NCI-H526 treated with DMSO at 0.1 percent for 48 hours (cell line): ENCODE measurements around the gene PPP2R2D.
"Not testable (repeated sequence)": the region's sequence is repeated elsewhere in the genome, so short reads cannot be mapped to it uniquely, and the experiment has no call there.

Source experiments
- DNase-seq: peaks from one replicate; lab custom pipeline; 2025; lab: John Stamatoyannopoulos, UW

PPP2R2D gene

DNA sequence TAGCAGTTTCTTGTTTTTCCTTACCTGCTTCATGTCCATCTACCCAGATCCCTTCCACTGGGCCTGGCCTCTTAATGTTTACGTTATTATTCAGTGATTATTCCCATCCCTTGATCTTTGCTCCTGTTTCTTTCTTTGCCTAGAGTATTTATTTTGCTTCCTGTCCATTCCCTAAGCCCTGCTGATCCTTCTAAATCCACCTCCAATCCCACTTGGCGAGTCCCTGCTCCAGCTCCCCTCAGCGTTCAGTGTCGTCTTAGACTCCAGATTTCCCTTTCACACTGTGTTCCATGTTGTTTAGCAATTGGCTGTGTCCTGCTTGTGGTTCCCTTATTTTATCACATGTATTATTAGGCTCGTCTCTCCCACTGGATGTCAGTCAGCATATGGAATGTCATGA, 7.3 kb downstream of the PPP2R2D start:
- DNase-seq, result no peak

DNA sequence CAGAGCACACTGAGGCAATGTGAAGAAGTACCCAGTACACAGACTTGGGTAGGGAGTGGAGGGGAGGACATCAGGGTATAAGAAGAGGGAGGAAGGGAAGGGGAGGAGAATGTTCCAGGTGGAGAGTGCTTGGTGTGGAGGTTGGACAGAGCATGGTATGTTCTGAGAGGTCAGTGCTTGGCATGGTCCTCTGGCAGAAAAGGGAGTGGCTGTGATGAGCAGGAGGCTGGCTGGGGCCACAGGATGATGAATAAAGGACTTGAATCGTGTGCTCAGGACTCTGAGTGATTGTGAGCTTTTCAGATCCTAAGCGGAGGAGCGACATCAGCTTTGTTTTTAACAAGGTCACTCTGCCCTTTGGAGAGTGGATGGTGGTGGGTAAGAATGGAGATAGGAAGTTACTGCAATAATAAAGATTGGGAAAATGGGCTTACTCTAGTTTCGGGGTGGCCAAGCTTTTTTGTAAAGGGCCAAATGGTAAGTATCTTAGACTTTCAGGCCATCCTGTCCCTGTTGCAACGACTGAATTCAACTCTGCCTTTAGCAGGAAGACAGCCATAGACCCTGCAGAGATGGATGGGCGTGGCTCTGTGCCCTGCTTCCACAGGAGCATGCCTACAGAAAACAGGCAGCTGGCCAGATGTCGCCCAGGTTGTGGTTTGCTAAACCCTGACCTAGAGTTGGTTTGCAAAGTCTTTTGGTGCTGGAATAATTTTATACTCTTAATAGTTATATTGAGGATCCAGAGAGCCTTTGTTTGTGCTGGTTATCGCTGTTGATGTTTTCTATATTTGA, 8.4 kb downstream of the PPP2R2D start:
- no peak for DNase-seq

DNA sequence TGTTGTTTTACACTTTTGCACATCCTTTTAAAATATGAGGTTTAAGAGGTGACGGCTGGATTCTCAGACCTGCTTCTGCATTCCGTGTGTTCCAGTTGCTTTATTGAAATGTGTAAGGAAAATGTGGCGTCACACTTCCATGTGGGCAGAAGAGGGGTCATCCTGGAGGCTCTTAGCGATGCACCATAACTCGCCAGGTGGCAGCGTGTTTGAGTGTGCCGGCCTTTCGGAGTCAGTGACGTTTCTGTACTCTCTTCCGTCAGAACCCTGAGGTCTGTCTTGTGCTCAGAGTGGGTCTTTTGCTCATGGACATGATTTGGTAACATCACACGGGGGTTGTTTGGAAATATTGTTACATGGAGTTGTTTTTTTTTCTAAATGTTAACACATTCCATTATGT, 9.1 kb downstream of the PPP2R2D start:
- DNase-seq, result no peak

- DNase-seq, result no peak
Observed at GRCh38 chr10:131910663-131911314, 10.0 kb downstream of the PPP2R2D start.

- DNase-seq, result no peak
Observed at GRCh38 chr10:131911451-131911850, 10.6 kb downstream of the PPP2R2D start.

- no peak for DNase-seq
Observed at GRCh38 chr10:131912620-131913019, 11.8 kb downstream of the PPP2R2D start.

DNA sequence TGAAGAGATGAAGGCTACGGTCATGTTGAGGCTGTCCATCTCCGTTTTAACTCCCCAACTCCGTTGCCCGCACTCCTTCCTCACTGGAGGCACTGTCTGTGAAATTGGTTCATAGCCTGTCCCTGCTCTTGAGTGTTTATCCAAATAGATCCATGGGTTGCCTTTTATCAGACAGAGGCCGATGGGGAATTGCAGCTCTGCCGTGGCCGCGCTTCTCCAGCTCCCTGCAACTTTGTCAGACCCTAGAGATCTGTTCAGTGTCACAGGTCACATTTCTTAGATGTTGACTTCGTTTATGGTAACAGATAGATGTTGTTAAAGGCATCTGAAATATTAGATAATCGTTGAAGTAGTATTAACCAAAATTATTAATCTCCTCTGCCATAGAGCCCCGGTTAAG, 14.7 kb downstream of the PPP2R2D start:
- DNase-seq, result no peak

DNA sequence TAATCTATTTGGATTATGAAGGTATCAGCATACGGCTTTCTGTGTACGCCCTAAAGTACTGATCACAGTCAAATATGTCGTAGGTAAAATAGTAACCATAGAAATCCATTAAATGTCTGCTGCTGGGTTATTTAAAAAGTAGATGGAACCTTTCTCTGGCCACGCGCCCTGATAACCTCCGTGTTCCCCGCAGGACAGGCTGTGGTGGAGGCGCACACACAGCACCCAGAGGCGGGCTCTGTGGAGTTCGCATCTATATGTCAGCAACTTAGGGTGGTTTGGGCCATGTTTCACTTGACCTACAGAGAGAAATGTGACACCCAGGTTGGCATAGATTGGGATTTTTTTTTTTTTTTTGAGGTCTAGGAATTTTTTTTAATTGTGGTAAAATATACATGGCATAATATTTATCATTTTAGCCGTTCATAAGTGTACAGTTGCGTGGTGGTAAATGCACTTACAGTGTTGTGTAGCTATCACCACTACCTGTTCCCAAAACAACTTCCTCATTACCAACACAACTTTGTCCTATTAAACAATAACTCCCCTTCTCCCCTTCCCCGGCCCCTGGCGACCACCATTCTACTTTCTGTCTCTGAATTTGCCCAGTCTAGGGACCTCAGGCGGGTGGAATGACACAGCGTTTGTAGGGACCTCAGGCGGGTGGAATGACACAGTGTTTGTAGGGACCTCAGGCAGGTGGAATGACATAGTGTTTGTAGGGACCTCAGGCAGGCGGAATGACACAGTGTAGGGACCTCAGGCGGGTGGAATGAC, 15.4 kb downstream of the PPP2R2D start:
- DNase-seq, result no peak

DNA sequence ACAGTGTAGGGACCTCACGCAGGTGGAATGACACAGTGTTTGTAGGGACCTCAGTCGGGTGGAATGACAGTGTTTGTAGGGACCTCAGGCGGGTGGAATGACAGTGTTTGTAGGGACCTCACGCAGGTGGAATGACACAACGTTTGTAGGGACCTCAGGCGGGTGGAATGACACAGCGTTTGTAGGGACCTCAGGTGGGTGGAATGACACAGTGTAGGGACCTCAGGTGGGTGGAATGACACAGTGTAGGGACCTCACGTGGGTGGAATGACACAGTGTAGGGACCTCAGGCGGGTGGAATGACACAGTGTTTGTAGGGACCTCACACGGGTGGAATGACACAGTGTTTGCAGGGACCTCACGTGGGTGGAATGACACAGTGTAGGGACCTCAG, 16.0 kb downstream of the PPP2R2D start:
- DNase-seq, result not testable (repeated sequence)

- not testable (repeated sequence) for DNase-seq
Observed at GRCh38 chr10:131917496-131917895, 16.7 kb downstream of the PPP2R2D start.

- DNase-seq, result not testable (repeated sequence)
Observed at GRCh38 chr10:131919461-131919860, 18.7 kb downstream of the PPP2R2D start.

DNA sequence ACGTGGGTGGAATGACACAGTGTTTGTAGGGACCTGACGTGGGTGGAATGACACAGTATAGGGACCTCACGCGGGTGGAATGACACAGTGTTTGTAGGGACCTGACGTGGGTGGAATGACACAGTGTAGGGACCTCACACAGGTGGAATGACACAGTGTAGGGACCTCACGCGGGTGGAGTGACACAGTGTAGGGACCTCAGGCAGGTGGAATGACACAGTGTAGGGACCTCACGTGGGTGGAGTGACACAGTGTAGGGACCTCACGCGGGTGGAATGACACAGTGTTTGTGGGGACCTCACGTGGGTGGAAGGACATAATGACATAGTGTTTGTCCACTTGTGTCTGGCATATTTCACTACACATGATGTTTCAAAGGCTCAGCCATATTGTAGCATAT, 19.3 kb downstream of the PPP2R2D start:
- DNase-seq, result no peak

GRCh38 chr10:131920693-131921092, 19.9 kb downstream of the PPP2R2D start:
- no peak for DNase-seq

- DNase-seq, result peak; percentile 94
Observed at GRCh38 chr10:131921184-131921583, 20.4 kb downstream of the PPP2R2D start.

DNA sequence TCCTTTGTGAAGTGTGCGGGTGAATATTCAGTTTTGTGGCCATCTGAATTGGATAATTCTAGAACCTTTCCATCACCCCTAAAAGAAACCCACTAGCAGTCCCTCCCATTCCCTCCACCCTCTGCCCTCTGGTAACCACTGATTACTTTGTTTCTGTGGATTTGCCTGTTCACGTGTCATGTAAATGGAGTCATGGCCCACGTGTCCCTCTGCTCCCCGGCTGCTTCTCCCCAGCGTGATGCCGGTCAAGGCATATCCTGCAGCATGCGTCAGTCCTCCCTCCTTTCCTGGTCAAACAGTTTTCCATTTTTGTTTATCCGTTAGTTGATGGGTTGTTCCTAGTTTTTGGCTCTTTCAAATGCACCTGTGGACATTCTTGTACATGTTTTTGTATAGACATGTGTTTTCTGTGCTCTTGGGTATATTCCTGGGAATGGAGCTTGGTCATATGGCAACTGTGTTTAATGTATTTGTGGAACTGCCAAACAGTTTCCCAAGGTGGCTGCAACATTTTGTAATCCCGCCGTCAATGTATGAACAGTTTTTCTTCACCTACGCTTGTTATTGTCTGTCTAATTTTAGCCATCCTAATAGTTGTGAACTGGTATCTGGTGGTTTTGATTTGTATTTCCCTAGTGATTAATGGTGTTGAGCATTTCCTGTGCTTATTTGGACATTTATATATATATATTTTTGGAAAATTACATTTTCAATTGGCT, 22.4 kb downstream of the PPP2R2D start:
- peak; percentile 56 for DNase-seq

DNA sequence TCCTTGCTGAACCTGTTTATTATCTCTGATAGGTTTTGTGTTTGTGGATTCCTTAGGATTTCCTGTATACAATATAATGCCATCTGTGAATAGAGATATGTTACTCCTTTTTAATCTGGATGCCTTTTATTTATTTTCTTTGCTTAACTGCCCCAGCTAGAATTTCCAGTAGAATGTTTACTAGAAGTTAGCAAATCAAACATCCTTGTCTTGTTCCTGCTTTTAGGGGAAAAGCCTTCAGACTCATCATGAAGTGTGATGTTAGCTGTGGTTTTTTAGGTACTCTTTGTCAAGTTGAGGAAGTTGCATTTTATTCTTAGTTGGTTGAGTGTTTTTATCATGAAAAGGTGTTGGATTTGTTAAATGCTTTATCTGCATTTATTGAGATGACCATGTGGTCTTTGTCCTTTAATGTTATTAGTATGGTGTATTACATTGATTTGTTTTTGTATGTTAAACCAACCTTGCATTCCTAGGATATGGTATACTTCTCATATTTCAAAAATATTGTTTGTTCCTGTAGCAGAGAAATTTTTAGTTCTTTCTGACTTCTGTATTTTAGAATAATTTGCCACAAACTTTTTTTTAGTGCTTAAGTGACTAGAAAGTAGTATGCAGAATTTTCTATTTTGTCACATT, 24.3 kb downstream of the PPP2R2D start:
- DNase-seq, result no peak

DNA sequence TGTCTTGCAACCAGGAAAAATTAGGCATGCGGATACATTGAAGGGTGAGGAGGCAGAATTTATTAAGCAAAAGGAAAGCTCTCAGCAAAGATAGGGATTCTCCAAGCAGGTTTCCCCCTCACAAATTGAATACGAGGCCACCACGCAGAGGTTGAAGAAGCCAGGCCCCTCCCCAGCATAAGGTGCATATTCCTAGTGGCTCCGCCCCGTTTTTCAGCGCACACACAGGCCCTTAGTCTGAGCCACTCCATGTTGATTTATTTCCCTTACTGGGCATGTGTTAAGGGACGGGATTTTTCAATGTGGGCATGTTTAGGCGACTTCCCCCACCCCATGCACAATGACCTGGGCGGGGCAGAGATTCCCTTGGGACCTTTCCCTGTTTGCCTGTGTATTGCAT, 24.9 kb downstream of the PPP2R2D start:
- peak; percentile 2 for DNase-seq

- no peak for DNase-seq
Observed at GRCh38 chr10:131926253-131926652, 25.4 kb downstream of the PPP2R2D start.

DNA sequence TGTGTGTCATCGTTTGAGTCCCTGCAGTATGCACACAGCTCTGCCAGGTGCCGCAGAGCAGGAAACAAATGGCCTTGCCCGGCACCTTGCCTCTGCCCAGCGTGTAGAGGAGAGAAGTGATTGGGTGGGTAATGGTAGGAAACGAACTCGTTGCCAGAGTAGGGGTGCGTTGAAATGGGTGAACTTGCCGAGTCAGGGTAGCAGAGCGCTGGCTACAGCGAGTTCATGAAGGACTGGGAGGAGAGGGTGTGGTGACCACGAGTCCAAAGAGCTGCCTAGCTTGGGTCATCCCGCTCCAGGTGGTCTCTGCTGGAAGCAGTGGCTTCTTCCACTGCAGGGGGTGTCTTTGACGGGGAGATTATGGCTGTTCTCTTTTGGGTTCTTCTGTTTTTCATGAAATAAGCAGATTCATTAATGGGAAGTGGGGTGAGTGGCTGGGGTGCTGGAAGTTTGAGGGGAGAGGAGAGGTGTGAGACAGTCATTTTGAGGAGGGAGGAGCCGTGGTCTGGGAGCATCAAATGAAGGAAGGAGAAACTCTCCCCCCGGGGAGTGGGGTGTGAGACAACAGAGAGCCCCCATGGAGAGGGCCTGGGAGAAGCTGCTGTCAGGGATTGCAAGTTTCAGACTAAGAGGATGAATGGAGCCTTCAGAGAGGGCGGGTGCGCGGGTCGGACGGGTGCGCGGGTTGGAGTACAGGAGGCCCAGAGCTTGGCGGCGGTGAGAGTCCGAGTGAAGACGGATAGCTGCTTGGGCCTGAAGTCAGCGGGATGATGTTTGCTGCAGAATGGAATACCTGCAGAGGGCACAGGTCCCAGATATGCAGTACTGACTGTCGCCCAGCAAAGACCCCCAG, 26.2 kb downstream of the PPP2R2D start:
- no peak for DNase-seq

- no peak for DNase-seq
Observed at GRCh38 chr10:131928248-131929095, 27.7 kb downstream of the PPP2R2D start.
